ENCODE data around the gene SNX7.

The SNX7 gene

DNA sequence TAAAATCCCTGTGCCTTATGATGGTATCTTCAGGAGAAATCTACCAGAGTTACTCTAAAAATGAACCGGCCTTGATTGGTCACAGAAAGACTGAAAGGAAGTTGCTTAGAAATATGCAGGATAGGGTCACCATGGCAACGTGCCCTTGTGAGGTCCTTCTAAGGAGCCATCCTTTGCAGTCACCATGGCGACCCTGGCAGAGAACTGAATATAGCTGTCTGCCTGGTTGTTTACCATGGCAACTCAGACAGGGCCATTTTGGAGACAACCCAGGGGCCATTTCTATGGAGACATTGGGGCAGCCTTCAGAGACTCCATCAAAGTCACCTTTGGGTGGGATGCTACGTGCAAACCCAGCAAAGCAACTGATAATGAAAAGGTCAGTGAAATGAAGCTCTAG is 43.0 kb downstream of the SNX7 start:
- DNase-seq (ENCODE audit: low read depth, low spot score), result peak; percentile 5
- Histone ChIP-seq H3K9me3 (ENCODE audit: low read depth, low read length) (no peaks in the 10 kb centered on the region), H3K4me3 (no peak overlapping the region), H3K36me3 (ENCODE audit: insufficient read depth, low read length) (no peaks in the 10 kb centered on the region), H3K9ac (ENCODE audit: insufficient read length) (no peak overlapping the region), H3K27ac (no peak overlapping the region)
- TF ChIP-seq FOXP2 (optimal IDR thresholded peaks at IDR 0.05; ENCODE audit: control extremely low read depth, extremely low read length, insufficient read depth) (no peak), POLR2AphosphoS5 (IDR thresholded peaks at IDR 0.05; ENCODE audit: borderline replicate concordance, low read depth, low read length) (no peak), EZH2 (IDR thresholded peaks at IDR 0.05) (no peak)

DNA sequence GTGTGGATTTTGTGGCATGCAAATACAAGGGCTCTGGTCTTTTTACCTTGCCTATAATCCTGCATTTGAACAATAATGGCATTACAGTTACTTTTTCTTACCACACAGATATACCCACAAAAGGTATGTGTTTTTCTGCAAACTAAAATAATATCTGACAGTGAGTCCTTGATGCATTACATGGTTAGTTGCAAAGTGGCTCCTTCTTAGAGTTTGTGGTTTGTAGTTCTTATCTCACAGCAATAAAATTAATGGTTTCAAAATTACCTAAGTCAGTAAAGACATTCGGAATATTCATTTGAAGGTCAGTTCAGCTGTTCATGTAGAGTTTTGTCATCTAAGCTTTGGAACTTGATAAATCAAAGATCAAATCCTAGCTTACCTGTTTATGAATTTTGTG is 43.5 kb downstream of the SNX7 start:
- H3K36me3 ChIP-seq (ENCODE audit: insufficient read depth, low read length), result no peaks in the 10 kb centered on the region
- DNase-seq (ENCODE audit: low read depth, low spot score), result no peak
- no peak overlapping the region for H3K4me3 ChIP-seq
- TF ChIP-seq EZH2 (IDR thresholded peaks at IDR 0.05), result no peak
- no peak for TF ChIP-seq POLR2AphosphoS5 (IDR thresholded peaks at IDR 0.05; ENCODE audit: borderline replicate concordance, low read depth, low read length)
- no peak for TF ChIP-seq FOXP2 (optimal IDR thresholded peaks at IDR 0.05; ENCODE audit: control extremely low read depth, extremely low read length, insufficient read depth)
- no peak overlapping the region for H3K9ac ChIP-seq (ENCODE audit: insufficient read length)
- no peaks in the 10 kb centered on the region for H3K9me3 ChIP-seq (ENCODE audit: low read depth, low read length)
- no peak overlapping the region for H3K27ac ChIP-seq

DNA sequence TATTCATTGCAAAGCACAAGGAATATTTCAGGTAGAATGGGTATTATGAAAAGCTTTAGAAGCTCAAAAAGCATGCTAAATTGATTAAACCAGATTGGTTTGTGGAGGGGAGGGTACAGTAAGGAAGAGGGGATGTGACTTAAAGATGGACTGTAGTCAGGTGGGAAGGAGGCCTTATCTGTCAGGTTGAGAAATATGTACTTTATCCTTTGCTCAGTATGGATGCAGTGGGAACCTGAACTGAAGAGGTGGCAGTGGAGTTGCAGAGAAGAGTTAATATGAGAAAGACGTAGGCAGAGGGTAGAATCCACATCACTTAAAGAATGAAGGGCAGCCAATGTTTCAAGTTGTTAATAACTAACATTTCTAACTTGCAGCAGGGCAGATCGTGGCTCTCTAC is 44.1 kb downstream of the SNX7 start:
- Histone ChIP-seq H3K27ac (no peak overlapping the region), H3K36me3 (ENCODE audit: insufficient read depth, low read length) (no peaks in the 10 kb centered on the region), H3K9ac (ENCODE audit: insufficient read length) (no peak overlapping the region), H3K4me3 (no peak overlapping the region), H3K9me3 (ENCODE audit: low read depth, low read length) (no peaks in the 10 kb centered on the region)
- no peak for TF ChIP-seq EZH2 (IDR thresholded peaks at IDR 0.05)
- no peak for DNase-seq (ENCODE audit: low read depth, low spot score)

DNA sequence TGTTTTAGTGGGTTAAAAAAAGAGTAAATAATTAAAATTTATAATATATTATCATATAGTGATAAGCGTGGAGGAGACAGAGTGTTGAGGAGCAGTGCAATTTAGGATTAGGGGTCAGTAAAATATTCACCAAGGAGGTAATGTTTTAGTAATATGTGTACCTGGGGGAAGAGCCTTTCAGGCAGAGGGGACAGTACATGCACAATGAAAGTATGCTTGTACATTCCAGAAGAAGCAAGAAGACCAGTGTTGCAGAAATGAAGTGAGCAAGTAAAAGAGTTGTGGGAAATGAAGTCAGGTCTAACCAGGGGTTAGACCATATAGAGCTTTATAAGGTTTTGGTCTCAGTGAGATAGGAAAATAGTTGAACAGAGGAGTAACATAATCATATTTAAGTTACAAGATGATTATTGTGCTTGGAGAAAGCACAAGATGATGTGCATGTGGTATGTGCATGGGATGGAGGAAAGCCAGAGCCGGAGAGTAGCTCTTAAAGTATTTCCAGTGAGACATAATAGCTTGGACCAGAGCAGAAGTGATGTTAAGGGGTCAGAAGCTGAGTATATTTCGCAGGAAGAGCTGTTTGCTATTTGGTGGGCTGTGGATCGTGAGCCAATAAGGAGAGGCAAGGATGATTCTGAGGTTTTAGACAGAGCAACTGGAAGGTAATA is 44.8 kb downstream of the SNX7 start:
- Histone ChIP-seq H3K27ac (no peak overlapping the region), H3K9ac (ENCODE audit: insufficient read length) (no peak overlapping the region), H3K9me3 (ENCODE audit: low read depth, low read length) (no peaks in the 10 kb centered on the region), H3K4me3 (no peak overlapping the region), H3K36me3 (ENCODE audit: insufficient read depth, low read length) (no peaks in the 10 kb centered on the region)
- no peak for TF ChIP-seq FOXP2 (optimal IDR thresholded peaks at IDR 0.05; ENCODE audit: control extremely low read depth, extremely low read length, insufficient read depth)
- TF ChIP-seq EZH2 (IDR thresholded peaks at IDR 0.05), result no peak
- TF ChIP-seq POLR2AphosphoS5 (IDR thresholded peaks at IDR 0.05; ENCODE audit: borderline replicate concordance, low read depth, low read length), result no peak
- no peak for DNase-seq (ENCODE audit: low read depth, low spot score)

DNA sequence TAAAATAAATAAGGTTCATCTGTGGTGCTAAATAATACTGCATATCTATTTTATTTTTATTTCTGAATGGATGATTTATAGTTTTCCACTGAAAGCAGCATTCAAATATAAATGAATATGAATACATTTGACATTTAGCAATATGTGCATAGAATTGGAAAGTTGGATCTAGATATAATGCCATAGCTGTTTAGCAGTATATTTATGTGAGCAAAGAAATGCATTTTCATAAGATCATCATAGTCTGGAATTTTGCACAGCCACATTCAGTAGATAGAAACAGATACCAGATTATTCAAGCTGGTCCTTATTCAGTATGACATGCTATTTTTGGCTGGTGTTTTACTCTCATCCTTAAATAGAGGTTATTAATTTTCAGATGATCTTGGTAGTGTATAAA is 46.0 kb downstream of the SNX7 start:
- Histone ChIP-seq H3K4me3 (no peak overlapping the region), H3K9me3 (ENCODE audit: low read depth, low read length) (no peaks in the 10 kb centered on the region), H3K27ac (no peak overlapping the region), H3K36me3 (ENCODE audit: insufficient read depth, low read length) (no peaks in the 10 kb centered on the region), H3K9ac (ENCODE audit: insufficient read length) (no peak overlapping the region)
- no peak for TF ChIP-seq EZH2 (IDR thresholded peaks at IDR 0.05)
- no peak for TF ChIP-seq FOXP2 (optimal IDR thresholded peaks at IDR 0.05; ENCODE audit: control extremely low read depth, extremely low read length, insufficient read depth)
- TF ChIP-seq POLR2AphosphoS5 (IDR thresholded peaks at IDR 0.05; ENCODE audit: borderline replicate concordance, low read depth, low read length), result no peak
- no peak for DNase-seq (ENCODE audit: low read depth, low spot score)

DNA sequence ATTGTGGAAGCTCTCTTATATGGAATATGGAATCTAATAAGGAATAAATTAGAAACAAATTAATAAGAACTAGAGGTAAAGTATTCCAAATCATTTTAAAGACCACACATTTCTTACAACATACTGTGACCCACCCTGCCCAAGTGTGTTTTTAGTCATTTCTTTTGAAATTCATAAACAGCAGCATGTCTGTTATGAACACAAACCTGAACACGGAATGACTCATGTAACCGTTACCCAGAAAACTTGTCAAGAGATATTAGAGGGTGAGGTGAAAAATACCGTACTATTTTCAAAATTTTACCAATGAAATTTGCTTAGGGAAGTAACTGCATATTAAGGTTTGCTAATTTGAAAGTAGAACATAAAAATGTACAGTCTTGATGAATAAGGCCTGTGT is 48.4 kb downstream of the SNX7 start:
- Histone ChIP-seq H3K36me3 (ENCODE audit: insufficient read depth, low read length) (no peaks in the 10 kb centered on the region), H3K4me3 (no peak overlapping the region), H3K27ac (no peak overlapping the region), H3K9ac (ENCODE audit: insufficient read length) (no peak overlapping the region), H3K9me3 (ENCODE audit: low read depth, low read length) (no peaks in the 10 kb centered on the region)
- no peak for DNase-seq (ENCODE audit: low read depth, low spot score)
- TF ChIP-seq FOXP2 (optimal IDR thresholded peaks at IDR 0.05; ENCODE audit: control extremely low read depth, extremely low read length, insufficient read depth), result no peak
- TF ChIP-seq EZH2 (IDR thresholded peaks at IDR 0.05), result no peak
- no peak for TF ChIP-seq POLR2AphosphoS5 (IDR thresholded peaks at IDR 0.05; ENCODE audit: borderline replicate concordance, low read depth, low read length)

DNA sequence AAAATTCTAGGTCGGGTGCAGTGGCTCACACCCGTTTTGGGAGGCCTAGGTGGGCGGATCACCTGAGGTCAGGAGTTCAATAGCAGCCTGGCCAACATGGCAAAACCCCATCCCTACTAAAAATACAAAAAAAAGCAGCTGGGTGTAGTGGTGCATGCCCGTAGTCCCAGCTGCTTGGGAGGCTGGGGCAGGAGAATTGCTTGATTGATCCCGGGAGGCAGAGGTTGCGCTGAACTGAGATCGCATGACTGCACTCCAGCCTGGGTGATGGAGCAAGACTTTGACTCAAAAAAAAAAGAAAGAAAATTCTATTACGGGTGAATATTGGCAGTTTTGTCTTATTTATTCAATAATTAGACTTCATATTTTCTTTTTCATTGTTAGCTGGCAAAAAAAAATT is 62.1 kb downstream of the SNX7 start:
- Histone ChIP-seq H3K4me3 (no peak overlapping the region), H3K9me3 (ENCODE audit: low read depth, low read length) (no peaks in the 10 kb centered on the region), H3K9ac (ENCODE audit: insufficient read length) (no peak overlapping the region), H3K36me3 (ENCODE audit: insufficient read depth, low read length) (no peaks in the 10 kb centered on the region), H3K27ac (no peak overlapping the region)
- DNase-seq (ENCODE audit: low read depth, low spot score), result no peak
- TF ChIP-seq POLR2AphosphoS5 (IDR thresholded peaks at IDR 0.05; ENCODE audit: borderline replicate concordance, low read depth, low read length), result no peak

DNA sequence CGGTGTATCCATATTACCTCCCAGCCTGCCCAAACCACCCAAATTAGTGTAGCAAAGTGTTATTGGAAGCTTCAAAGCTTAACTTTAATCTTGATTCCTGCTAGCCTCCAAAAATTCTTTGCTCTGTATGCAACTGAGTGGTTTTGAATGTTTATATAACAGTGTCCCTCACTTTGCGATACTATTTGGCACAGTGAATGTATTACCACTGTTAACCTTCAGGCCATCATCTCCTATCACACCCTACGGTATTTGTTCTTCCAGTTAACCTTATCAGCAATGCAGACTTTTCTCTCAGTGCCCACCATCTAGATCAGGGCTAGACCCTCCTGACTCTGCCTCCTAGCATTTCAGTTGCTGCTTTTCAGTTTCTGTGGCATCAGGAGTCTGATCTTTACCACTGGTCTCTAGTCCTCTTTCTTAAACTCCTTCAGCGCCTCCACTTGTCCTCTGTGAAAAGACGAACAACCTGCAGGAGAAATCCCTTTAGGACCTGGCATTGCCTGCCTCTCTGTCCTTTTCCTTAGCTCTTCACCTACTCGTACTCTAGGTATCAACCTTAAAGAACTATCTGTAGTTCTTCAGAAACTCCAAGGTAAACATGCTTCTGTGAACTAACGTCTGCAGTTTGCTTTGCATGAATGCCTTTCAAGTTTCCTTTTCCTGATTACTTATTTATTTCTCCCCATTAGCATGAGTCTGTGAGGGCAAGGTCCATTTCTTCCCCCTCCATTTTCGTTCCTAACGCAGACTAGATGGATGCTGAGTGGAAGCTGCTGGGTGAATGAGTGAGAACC is 71.7 kb downstream of the SNX7 start:
- no peak overlapping the region for H3K27ac ChIP-seq
- no peak for DNase-seq (ENCODE audit: low read depth, low spot score)
- TF ChIP-seq EZH2 (IDR thresholded peaks at IDR 0.05) (no peak), POLR2AphosphoS5 (IDR thresholded peaks at IDR 0.05; ENCODE audit: borderline replicate concordance, low read depth, low read length) (no peak), FOXP2 (optimal IDR thresholded peaks at IDR 0.05; ENCODE audit: control extremely low read depth, extremely low read length, insufficient read depth) (no peak)
- H3K9me3 ChIP-seq (ENCODE audit: low read depth, low read length), result no peaks in the 10 kb centered on the region
- no peak overlapping the region for H3K4me3 ChIP-seq
- no peak overlapping the region for H3K9ac ChIP-seq (ENCODE audit: insufficient read length)
- H3K36me3 ChIP-seq (ENCODE audit: insufficient read depth, low read length), result no peaks in the 10 kb centered on the region

DNA sequence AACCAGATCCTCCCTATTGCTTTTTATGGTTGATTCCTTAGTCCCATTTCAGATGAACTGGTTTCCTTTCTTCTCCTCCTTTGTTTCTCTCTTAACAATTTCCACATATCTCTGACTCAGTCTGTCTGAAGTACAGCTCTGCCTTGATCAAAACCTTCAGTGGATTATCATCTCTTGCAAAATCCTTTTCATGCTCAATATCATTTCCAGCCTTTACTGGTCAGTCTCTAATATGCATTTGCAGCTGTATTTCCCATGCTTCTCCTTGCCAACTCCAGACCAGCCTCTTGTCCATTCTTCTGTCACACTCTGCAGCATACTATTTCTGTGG is 72.2 kb downstream of the SNX7 start:
- TF ChIP-seq POLR2AphosphoS5 (IDR thresholded peaks at IDR 0.05; ENCODE audit: borderline replicate concordance, low read depth, low read length) (no peak), EZH2 (IDR thresholded peaks at IDR 0.05) (no peak), FOXP2 (optimal IDR thresholded peaks at IDR 0.05; ENCODE audit: control extremely low read depth, extremely low read length, insufficient read depth) (no peak)
- Histone ChIP-seq H3K9ac (ENCODE audit: insufficient read length) (no peak overlapping the region), H3K9me3 (ENCODE audit: low read depth, low read length) (no peaks in the 10 kb centered on the region), H3K4me3 (no peak overlapping the region), H3K36me3 (ENCODE audit: insufficient read depth, low read length) (no peaks in the 10 kb centered on the region), H3K27ac (no peak overlapping the region)
- no peak for DNase-seq (ENCODE audit: low read depth, low spot score)

Data from SK-N-MC (cell line).